ENCODE results near the gene DCANP1. TPM values are rescaled to one million over a fixed set of nuclear protein-coding genes. Genes with fewer than 3 reads are reported as not detected.
A peak's percentile ranks its signal among the peaks of the same experiment; 100 is the strongest.

DCANP1 gene
- total and polyA plus RNA-seq, 2 donors from 2014 or later = not detected

- H3K4me1 ChIP-seq (ENCODE audit: control insufficient read depth in 2 of 3, insufficient read depth in 2 of 3, low read depth in 1 of 3, low read length in 3 of 3) = no peaks in the 10 kb centered on the region
- intact Hi-C loops (cut with DNase I) = no loop called here
- H3K9ac ChIP-seq (ENCODE audit: low read length in 3 of 3) = no peak overlapping the region
- H3K27me3 ChIP-seq (ENCODE audit: control insufficient read depth, insufficient read depth, low read length) = no peaks in the 10 kb centered on the region
- peak in 1 of 5 donors; percentile 54 for DNase-seq
- H3K9me3 ChIP-seq (ENCODE audit: control insufficient read depth in 2 of 3, insufficient read depth in 1 of 3, low read length in 3 of 3) = no peaks in the 10 kb centered on the region
- no peak for FAIRE-seq
- H3K36me3 ChIP-seq (ENCODE audit: control insufficient read depth in 2 of 3, insufficient read depth in 3 of 3, low read length in 3 of 3) = no peaks in the 10 kb centered on the region
- no peak overlapping the region for H3K4me3 ChIP-seq (ENCODE audit: low read length in 3 of 3)
- TF ChIP-seq CTCF (IDR thresholded peaks at IDR 0.05; ENCODE audit: borderline replicate concordance, extremely low read depth, insufficient read depth) = no peak
- no peak overlapping the region for H3K27ac ChIP-seq (ENCODE audit: low read depth in 2 of 2, low read length in 2 of 2)
These were observed 9.3 kb upstream of the DCANP1 start for GRCh38 chr5:135456238-135457099.

- no peak overlapping the region for H3K4me3 ChIP-seq (ENCODE audit: low read length in 3 of 3)
- intact Hi-C loops (cut with DNase I) = no loop called here
- no peaks in the 10 kb centered on the region for H3K4me1 ChIP-seq (ENCODE audit: control insufficient read depth in 2 of 3, insufficient read depth in 2 of 3, low read depth in 1 of 3, low read length in 3 of 3)
- no peak for FAIRE-seq
- H3K27ac ChIP-seq (ENCODE audit: low read depth in 2 of 2, low read length in 2 of 2) = no peak overlapping the region
- no peak for TF ChIP-seq CTCF (IDR thresholded peaks at IDR 0.05; ENCODE audit: borderline replicate concordance, extremely low read depth, insufficient read depth)
- no peaks in the 10 kb centered on the region for H3K27me3 ChIP-seq (ENCODE audit: control insufficient read depth, insufficient read depth, low read length)
- H3K9ac ChIP-seq (ENCODE audit: low read length in 3 of 3) = no peak overlapping the region
- DNase-seq = peak in 1 of 5 donors; percentile 35
- no peaks in the 10 kb centered on the region for H3K9me3 ChIP-seq (ENCODE audit: control insufficient read depth in 2 of 3, insufficient read depth in 1 of 3, low read length in 3 of 3)
- H3K36me3 ChIP-seq (ENCODE audit: control insufficient read depth in 2 of 3, insufficient read depth in 3 of 3, low read length in 3 of 3) = no peaks in the 10 kb centered on the region
These were observed 8.7 kb upstream of the DCANP1 start for GRCh38 chr5:135455876-135456237.

- Histone ChIP-seq H3K4me3 (ENCODE audit: low read length in 3 of 3) (no peak overlapping the region), H3K9ac (ENCODE audit: low read length in 3 of 3) (no peak overlapping the region), H3K27ac (ENCODE audit: low read depth in 2 of 2, low read length in 2 of 2) (no peak overlapping the region), H3K36me3 (ENCODE audit: control insufficient read depth in 2 of 3, insufficient read depth in 3 of 3, low read length in 3 of 3) (no peaks in the 10 kb centered on the region), H3K27me3 (ENCODE audit: control insufficient read depth, insufficient read depth, low read length) (no peaks in the 10 kb centered on the region), H3K4me1 (ENCODE audit: control insufficient read depth in 2 of 3, insufficient read depth in 2 of 3, low read depth in 1 of 3, low read length in 3 of 3) (no peaks in the 10 kb centered on the region), H3K9me3 (ENCODE audit: control insufficient read depth in 2 of 3, insufficient read depth in 1 of 3, low read length in 3 of 3) (no peaks in the 10 kb centered on the region)
- peak in 1 of 5 donors; percentile 19 for DNase-seq
- no peak for TF ChIP-seq CTCF (IDR thresholded peaks at IDR 0.05; ENCODE audit: borderline replicate concordance, extremely low read depth, insufficient read depth)
- FAIRE-seq = no peak
- intact Hi-C loops (cut with DNase I) = no loop called here
These were observed 7.8 kb upstream of the DCANP1 start for GRCh38 chr5:135454946-135455345.
